WTC11 (cell line): ENCODE data around the gene RASAL2. TPM values are rescaled to one million over a fixed set of nuclear protein-coding genes. Genes with fewer than 3 reads are reported as not detected.
A peak's percentile ranks its signal among the peaks of the same experiment; 100 is the strongest.
"Not testable (repeated sequence)": the region's sequence is repeated elsewhere in the genome, so short reads cannot be mapped to it uniquely, and the experiment has no call there.

Experiments
- ATAC-seq: fragments of 200-7000 bp; cut with Tn5 transposase; 2 replicates; pipeline ENCODE4 v1.10.0; 2021; ENCODE audit warnings: mild to moderate bottlenecking, moderate library complexity
- CTCF ChIA-PET: fragments of 300-600 bp; sonication (Branson Sonifier 250); formaldehyde crosslinking; loops from one replicate; lab custom pipeline; 2021; ENCODE audit warnings: antibody characterized with exemption; lab: Charles Lee
- POLR2A ChIA-PET: fragments of 350-600 bp; sonication (Branson Sonifier 250); formaldehyde crosslinking; loops from one replicate; lab custom pipeline; 2021; ENCODE audit warnings: antibody characterized with exemption; lab: Charles Lee
- DNase-seq: peaks from one replicate; pipeline ENCODE4 v3.0.0; 2021; ENCODE audit warnings: low spot score
- H3K27ac Mint-ChIP-seq: 2 replicates; pipeline ENCODE4 v1.8.0; 2021; ENCODE audit warnings: mixed read lengths
- H3K27me3 Mint-ChIP-seq: 2 replicates; pipeline ENCODE4 v1.8.0; 2021; ENCODE audit warnings: low read depth, mild to moderate bottlenecking, moderate library complexity, mixed read lengths
- H3K36me3 Mint-ChIP-seq: 2 replicates; pipeline ENCODE4 v1.8.0; 2021; ENCODE audit warnings: mixed read lengths
- H3K4me1 Mint-ChIP-seq: 2 replicates; pipeline ENCODE4 v1.8.0; 2022; ENCODE audit warnings: mixed read lengths
- H3K4me3 Mint-ChIP-seq: 2 replicates; pipeline ENCODE4 v1.8.0; 2021; ENCODE audit warnings: mild to moderate bottlenecking, moderate library complexity, mixed read lengths
- H3K9me3 Mint-ChIP-seq: 2 replicates; pipeline ENCODE4 v1.8.0; 2021; ENCODE audit warnings: mixed read lengths
- ARID4B ChIP-seq: sonication (generic); formaldehyde crosslinking; IDR thresholded peaks from 2 replicates; pipeline ENCODE4 v1.8.0; 2023; ENCODE audit warnings: missing genetic modification reagents, mild to moderate bottlenecking, borderline replicate concordance
- E2F1 ChIP-seq: sonication (generic); formaldehyde crosslinking; IDR thresholded peaks from 2 replicates; pipeline ENCODE4 v1.8.0; 2022; ENCODE audit warnings: mild to moderate bottlenecking, missing genetic modification reagents
- ESRRA ChIP-seq: sonication (generic); formaldehyde crosslinking; IDR thresholded peaks from 2 replicates; pipeline ENCODE4 v1.8.1; 2022; ENCODE audit warnings: mild to moderate bottlenecking, missing genetic modification reagents, borderline replicate concordance
- ETV6 ChIP-seq: sonication (generic); formaldehyde crosslinking; IDR thresholded peaks from 2 replicates; pipeline ENCODE4 v1.8.1; 2022; ENCODE audit warnings: mild to moderate bottlenecking, missing genetic modification reagents
- FOXP1 ChIP-seq: sonication (generic); formaldehyde crosslinking; IDR thresholded peaks from 2 replicates; pipeline ENCODE4 v1.8.0; 2022; ENCODE audit warnings: missing genetic modification reagents, mild to moderate bottlenecking, moderate library complexity, borderline replicate concordance
- GRHL2 ChIP-seq: fragments of 250-450 bp; sonication (Bioruptor Pico); IDR thresholded peaks from 2 replicates; pipeline ENCODE4 v1.8.0; 2022; ENCODE audit warnings: mild to moderate bottlenecking, moderate library complexity; ENCODE audit not compliant: insufficient replicate concordance, severe bottlenecking
- MAX ChIP-seq: sonication (generic); formaldehyde crosslinking; IDR thresholded peaks from 2 replicates; pipeline ENCODE4 v1.8.0; 2022; ENCODE audit warnings: mild to moderate bottlenecking, missing genetic modification reagents
- MLX ChIP-seq: sonication (generic); formaldehyde crosslinking; IDR thresholded peaks from 2 replicates; pipeline ENCODE4 v1.8.1; 2023; ENCODE audit warnings: mild to moderate bottlenecking, missing genetic modification reagents, moderate library complexity
- MXD4 ChIP-seq: fragments of 250-450 bp; sonication (Bioruptor Pico); IDR thresholded peaks from 2 replicates; pipeline ENCODE4 v1.8.0; 2021; ENCODE audit warnings: mild to moderate bottlenecking, moderate library complexity, borderline replicate concordance
- NFATC4 ChIP-seq: fragments of 250-450 bp; sonication (Bioruptor Pico); IDR thresholded peaks from 2 replicates; pipeline ENCODE4 v1.9.0; 2021; ENCODE audit warnings: mild to moderate bottlenecking
- NR2C2 ChIP-seq: sonication (generic); formaldehyde crosslinking; IDR thresholded peaks from 2 replicates; pipeline ENCODE4 v1.8.0; 2022; ENCODE audit warnings: mild to moderate bottlenecking, missing genetic modification reagents
- ZBTB21 ChIP-seq: sonication (generic); formaldehyde crosslinking; IDR thresholded peaks from 2 replicates; pipeline ENCODE4 v1.8.1; 2023; ENCODE audit warnings: mild to moderate bottlenecking, missing genetic modification reagents, borderline replicate concordance
- ZMAT4 ChIP-seq: fragments of 250-450 bp; sonication (Bioruptor Pico); IDR thresholded peaks from 2 replicates; pipeline ENCODE4 v1.9.0; 2021; ENCODE audit warnings: mild to moderate bottlenecking
- ZNF121 ChIP-seq: sonication (generic); formaldehyde crosslinking; IDR thresholded peaks from 2 replicates; pipeline ENCODE4 v1.8.0; 2023; ENCODE audit warnings: missing genetic modification reagents
- ZNF219 ChIP-seq: sonication (generic); formaldehyde crosslinking; IDR thresholded peaks from 2 replicates; pipeline ENCODE4 v1.8.0; 2023; ENCODE audit warnings: missing genetic modification reagents, mild to moderate bottlenecking, borderline replicate concordance
- ZNF263 ChIP-seq: sonication (generic); formaldehyde crosslinking; IDR thresholded peaks from 2 replicates; pipeline ENCODE4 v1.8.1; 2022; ENCODE audit warnings: low read depth, mild to moderate bottlenecking, moderate library complexity, missing genetic modification reagents
- ZNF423 ChIP-seq: fragments of 250-450 bp; sonication (Bioruptor Pico); IDR thresholded peaks from 2 replicates; pipeline ENCODE4 v2.1.2; 2022; ENCODE audit warnings: mild to moderate bottlenecking, moderate library complexity
- total RNA-seq: library from RNA; stranded (reverse); gene quantifications from 3 replicates; pipeline ENCODE4 v1.2.3, GENCODE V29; 2021

RASAL2 gene
- total RNA-seq, 1 experiment from 2014 or later: 29.5 TPM

GRCh38 chr1:178311164-178311563, 217.3 kb downstream of the RASAL2 start (continued):
- TF ChIP-seq ZMAT4: no peak
- TF ChIP-seq NR2C2: no peak
- TF ChIP-seq ZNF121: no peak
- no peak for TF ChIP-seq MLX
- no peak for TF ChIP-seq E2F1 (CRISPR knock-in tag)
- TF ChIP-seq ZNF423 (CRISPR knock-in tag): no peak
- TF ChIP-seq MAX (CRISPR knock-in tag): no peak
- no peak for TF ChIP-seq ZBTB21 (CRISPR knock-in tag)
- no peak for TF ChIP-seq GRHL2 (CRISPR knock-in tag)

- not testable (repeated sequence) for H3K9me3 Mint-ChIP-seq, ATAC-seq, H3K27me3 Mint-ChIP-seq, H3K36me3 Mint-ChIP-seq
- peak; percentile 30; the same call in 1 of the 2 replicates for TF ChIP-seq MAX (CRISPR knock-in tag)
- ChIA-PET POLR2A (interaction anchor here (1.0 kb wide), 1 partner anchor 20 kb away, joined by 3 read pairs; no protein-coding TSS in a partner anchor), CTCF (interaction anchor here (1.5 to 3.1 kb wide), 5 partner anchors 10 to 181 kb away, joined by 3 to 11 read pairs (median 5); no protein-coding TSS in a partner anchor)
- Mint-ChIP-seq H3K27ac (peak overlapping the region; percentile 91), H3K4me3 (peak overlapping the region; percentile 92), H3K4me1 (peaks cover 23% of the 10 kb centered on the region)
- DNase-seq: peak; percentile 44
These were observed 226.5 kb downstream of the RASAL2 start for GRCh38 chr1:178320280-178320982.

GRCh38 chr1:178323067-178323466, 229.2 kb downstream of the RASAL2 start:
- CTCF ChIA-PET: no interaction called here
- Mint-ChIP-seq H3K4me3 (no peak overlapping the region), H3K36me3 (no peaks in the 10 kb centered on the region), H3K27ac (no peak overlapping the region; the same call in 1 of the 2 replicates), H3K27me3 (no peaks in the 10 kb centered on the region), H3K9me3 (no peaks in the 10 kb centered on the region), H3K4me1 (peaks cover 23% of the 10 kb centered on the region)
- ATAC-seq: no peak
- DNase-seq: no peak
- POLR2A ChIA-PET: no interaction called here
- TF ChIP-seq FOXP1 (CRISPR knock-in tag) (no peak), ZNF219 (CRISPR knock-in tag) (no peak), NFATC4 (no peak)

DNA sequence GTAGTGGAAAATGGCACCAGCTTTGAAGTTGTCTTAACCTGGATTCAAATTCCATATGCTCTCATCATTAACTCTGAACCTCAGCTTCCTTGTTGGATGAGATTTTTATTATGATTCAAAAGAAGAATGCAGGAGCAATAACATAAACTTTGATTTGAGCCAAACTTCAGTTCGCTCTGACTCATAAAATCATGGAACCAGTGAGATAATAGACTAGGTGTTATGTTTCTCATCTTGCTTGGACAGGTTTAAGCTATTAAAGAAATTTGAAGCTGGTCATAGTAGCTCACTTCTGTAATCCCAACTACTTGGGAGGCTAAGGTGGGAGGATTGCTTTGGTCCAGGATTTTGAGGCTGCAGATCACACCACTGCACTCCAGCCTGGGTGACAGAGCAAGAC, 230.1 kb downstream of the RASAL2 start:
- no peak overlapping the region for H3K27ac Mint-ChIP-seq
- DNase-seq: no peak
- H3K4me1 Mint-ChIP-seq: peaks cover 27% of the 10 kb centered on the region
- no peaks in the 10 kb centered on the region for H3K27me3 Mint-ChIP-seq
- no peaks in the 10 kb centered on the region for H3K36me3 Mint-ChIP-seq
- no peak overlapping the region for H3K4me3 Mint-ChIP-seq
- CTCF ChIA-PET: interaction anchor here (0.8 to 2.3 kb wide), 2 partner anchors 47 to 177 kb away, joined by 3 to 9 read pairs; no protein-coding TSS in a partner anchor
- ATAC-seq: no peak
- POLR2A ChIA-PET: no interaction called here
- no peaks in the 10 kb centered on the region for H3K9me3 Mint-ChIP-seq
- TF ChIP-seq ARID4B (CRISPR knock-in tag) (no peak), ZNF263 (no peak), ETV6 (no peak), MXD4 (CRISPR knock-in tag) (no peak), ZMAT4 (no peak), ESRRA (CRISPR knock-in tag) (no peak)
